ENCODE measurements around the gene CTSL.

Gene CTSL

DNA sequence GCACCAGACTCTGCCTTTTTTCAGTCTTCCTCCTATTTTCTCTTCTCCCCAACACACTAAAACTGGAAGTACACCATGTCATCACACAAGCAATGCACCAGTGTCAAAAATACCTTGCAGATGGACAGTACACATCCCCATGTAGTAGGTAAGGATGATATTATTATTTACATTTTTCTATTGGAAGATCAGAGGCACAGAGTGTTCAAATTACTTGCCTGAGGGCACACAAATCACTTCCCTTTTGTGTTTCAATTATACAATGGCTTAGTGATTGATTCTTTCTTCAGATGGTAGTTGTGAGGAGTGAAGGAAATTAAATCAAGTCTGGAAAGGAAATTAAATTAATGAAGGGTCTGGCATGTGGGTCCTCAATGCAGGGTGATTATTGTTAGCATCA is 39.6 kb downstream of the CTSL start:
- DNase-seq: no peak

DNA sequence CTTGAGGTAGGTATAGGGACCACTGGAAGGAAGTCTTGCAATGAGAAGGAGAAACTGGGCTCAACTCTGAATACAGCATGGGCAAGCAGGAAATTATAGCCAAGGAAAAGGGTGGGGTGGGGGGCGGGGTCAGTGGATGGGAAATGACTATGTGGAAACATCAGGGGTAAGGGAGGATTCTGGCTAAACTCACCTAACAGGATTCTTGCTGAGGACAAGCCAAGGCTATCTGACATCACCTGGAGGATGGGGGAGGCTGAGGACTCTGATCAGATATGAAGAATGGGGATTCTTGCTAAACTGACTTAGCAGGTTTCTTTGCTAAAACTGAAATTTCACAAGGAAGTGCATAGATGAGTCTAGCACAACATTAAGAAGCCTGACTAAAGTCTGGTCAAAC is 40.8 kb downstream of the CTSL start:
- no peak for DNase-seq

DNA sequence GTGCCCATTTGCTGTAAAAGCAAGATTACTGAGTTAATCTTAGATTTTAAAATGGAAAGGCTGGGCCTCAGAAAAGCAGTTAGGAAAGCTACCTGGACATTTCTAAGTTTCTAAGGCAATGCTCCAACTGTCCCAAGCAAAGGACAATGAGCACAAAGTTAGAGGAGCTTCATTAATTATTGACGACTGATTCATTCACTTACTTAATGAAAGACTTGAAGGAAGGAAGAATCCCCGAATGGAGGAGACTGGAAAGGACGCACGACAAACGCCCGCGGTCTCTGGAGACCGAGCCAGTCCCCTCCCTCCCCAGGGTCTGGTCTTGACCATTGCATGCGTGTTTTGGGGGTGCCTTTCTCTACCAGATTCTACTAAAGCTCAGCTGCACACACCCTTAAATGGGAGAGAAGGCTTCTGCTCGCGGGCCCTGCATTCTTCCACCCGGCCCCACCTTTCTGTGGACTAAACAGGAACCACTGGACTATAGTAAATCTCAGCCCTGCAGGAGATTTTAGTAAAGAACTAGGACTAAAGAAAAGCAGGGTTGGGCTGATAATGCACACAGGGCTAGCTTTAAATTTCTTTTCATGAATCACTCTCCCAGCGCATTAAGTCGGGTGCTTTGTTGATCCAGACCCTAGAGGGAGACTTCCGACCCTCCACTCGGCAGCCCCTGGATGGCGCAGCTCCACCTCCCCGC is 44.8 kb downstream of the CTSL start:
- no peak for DNase-seq

DNA sequence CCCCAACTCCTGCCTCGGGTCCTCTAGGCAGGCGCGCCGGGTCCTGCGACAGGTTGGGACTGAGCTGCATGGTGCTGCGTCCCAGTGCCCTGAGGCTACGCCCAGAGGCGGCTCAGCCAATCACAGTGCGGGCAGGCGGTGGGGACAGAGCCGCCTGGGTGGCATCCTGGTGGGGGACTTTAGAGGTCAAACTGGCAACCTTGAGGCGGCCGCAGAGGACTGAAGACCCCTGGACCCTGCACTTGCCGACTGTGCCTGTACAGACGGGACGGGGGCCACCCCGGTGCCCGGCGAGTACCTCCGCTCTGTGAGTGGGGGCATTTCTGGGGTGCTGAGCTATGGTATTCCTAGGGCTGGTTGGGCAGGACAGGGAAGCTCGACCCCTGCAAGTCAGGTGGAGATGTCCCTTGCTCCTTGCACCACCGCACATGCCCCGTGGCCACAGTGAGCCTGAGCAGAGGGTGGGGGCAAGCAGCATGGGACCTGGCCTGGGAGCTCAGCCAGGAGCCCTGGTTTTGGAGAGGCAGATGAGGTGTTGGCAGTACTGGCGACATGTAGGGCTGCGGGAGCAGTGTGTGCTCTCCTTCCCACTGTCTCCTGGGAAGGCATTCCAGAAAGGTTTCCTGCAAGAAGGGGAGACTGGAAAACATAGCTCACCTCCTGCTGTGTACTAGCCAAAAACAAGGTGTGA is 45.5 kb downstream of the CTSL start:
- DNase-seq: no peak

DNA sequence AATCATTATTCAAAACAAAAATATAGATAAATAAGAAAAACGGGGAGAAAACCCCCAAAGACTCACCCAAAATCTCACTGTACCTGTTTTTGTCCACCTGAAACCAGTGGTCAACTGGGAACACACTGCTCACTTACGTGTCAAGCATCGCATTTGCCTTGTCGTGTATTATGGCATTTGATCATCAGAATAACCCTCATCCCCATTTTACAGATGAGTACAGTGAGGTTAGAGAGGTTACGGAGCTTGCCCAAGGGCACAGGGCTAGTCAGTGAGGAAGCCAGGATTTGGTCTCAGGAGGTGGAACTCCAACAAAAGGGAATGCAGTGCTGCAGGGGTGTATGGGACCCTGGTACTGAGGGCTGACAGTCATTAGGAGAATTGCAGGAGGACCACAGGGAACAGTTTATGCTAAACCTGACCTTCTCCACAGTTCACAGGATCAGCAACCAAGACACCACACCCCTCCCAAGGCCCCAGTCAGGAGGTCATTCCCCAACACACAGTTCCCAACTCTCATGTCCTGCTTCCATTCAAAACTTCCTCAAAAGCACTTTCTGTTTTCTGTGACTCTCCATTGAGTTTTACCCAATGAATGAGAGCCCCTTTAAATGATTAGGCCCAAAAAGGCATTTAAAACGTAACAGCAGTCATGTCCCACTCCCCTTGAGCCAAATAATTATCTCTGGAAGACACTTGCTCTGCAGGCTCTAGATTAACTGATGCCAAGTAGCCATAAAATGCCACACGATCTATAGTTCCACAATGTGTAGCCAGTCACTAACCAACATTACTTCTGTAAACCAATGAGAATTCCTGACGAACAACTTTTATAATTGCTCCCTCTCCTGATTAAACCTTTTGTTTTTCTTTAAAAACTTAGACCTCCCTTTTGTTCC is 50.8 kb downstream of the CTSL start:
- no peak for DNase-seq

DNA sequence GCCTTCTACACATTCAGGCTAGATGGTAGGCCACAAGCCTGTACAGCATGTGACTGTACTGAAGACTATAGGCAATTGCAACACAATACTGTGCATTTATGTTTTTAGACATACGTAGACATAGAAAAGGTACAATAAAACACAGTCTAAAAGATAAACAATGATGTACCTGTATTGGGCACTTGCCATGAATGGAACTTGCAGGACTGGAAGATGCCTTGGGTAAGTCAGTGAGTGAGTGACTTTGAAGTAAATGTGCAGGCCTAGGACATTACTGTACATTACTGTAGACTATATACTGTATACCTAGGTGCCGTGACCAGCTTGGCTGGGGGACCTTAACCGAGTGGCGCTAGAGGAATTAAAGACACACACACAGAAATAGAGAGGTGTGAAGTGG is 53.1 kb downstream of the CTSL start:
- no peak for DNase-seq

Data from stimulated activated CD4-positive, alpha-beta T cell treated with anti-CD3 and anti-CD28 coated beads, Interleukin-4, amount 100 ng/mL, for 1 hour (primary cell).